ENCODE results near the gene PSMA6.

GRCh38 chr14:35244542-35244941, 47.6 kb upstream of the PSMA6 start:
- TF ChIP-seq ZNF274 (IDR thresholded peaks at IDR 0.05; ENCODE audit: insufficient read depth, insufficient read length): no peak
- TF ChIP-seq BCL3 (IDR thresholded peaks at IDR 0.05; ENCODE audit: borderline replicate concordance, insufficient read depth, low read depth, low read length, poor library complexity, severe bottlenecking): no peak
- TF ChIP-seq CTCF (IDR thresholded peaks at IDR 0.05 in 2 of 3, conservative IDR thresholded peaks at IDR 0.05 in 1 of 3; ENCODE audit: control insufficient read depth in 2 of 3, extremely low read depth in 1 of 3, insufficient read depth in 1 of 3, low read depth in 3 of 3, low read length in 3 of 3): no peak
- no peak for TF ChIP-seq CHD4 (IDR thresholded peaks at IDR 0.05)
- TF ChIP-seq POLR2AphosphoS5 (IDR thresholded peaks at IDR 0.05; ENCODE audit: low read length): no peak
- no peak for TF ChIP-seq USF2 (IDR thresholded peaks at IDR 0.05; ENCODE audit: borderline replicate concordance, low read depth, low read length)
- TF ChIP-seq BCL11A (IDR thresholded peaks at IDR 0.05; ENCODE audit: low read depth, low read length): no peak
- no peak for TF ChIP-seq ASH2L (IDR thresholded peaks at IDR 0.05; ENCODE audit: borderline replicate concordance, low read depth)
- TF ChIP-seq PAX5 (IDR thresholded peaks at IDR 0.05; ENCODE audit: borderline replicate concordance, low read depth, low read length): no peak
- TF ChIP-seq SMC3 (IDR thresholded peaks at IDR 0.05; ENCODE audit: borderline replicate concordance, low read length): no peak
- no peak for TF ChIP-seq POLR2A (IDR thresholded peaks at IDR 0.05; ENCODE audit: low read depth, low read length)
- TF ChIP-seq EZH2 (IDR thresholded peaks at IDR 0.05; ENCODE audit: borderline replicate concordance, control insufficient read depth, low read depth, low read length): no peak
- TF ChIP-seq SP1 (IDR thresholded peaks at IDR 0.05; ENCODE audit: low read depth, low read length): no peak
- TF ChIP-seq DPF2 (IDR thresholded peaks at IDR 0.05): no peak

Data from GM12878 (cell line).